HG02763 (cell line): ENCODE measurements around the gene SLC25A10.

ENCODE experiments used
- ATAC-seq: cut with Tn5 transposase; IDR thresholded peaks from one replicate; pipeline ENCODE4 v1.9.1; 2021; ENCODE audit warnings: mild to moderate bottlenecking, moderate library complexity; ENCODE audit not compliant: unreplicated experiment

The SLC25A10 gene

GRCh38 chr17:81705518-81706231 lies 6.4 kb upstream of the SLC25A10 start:
- ATAC-seq, result no peak

GRCh38 chr17:81706232-81706611 lies 5.9 kb upstream of the SLC25A10 start:
- ATAC-seq, result no peak

GRCh38 chr17:81706757-81707624 lies 5.1 kb upstream of the SLC25A10 start:
- ATAC-seq, result no peak

- ATAC-seq, result no peak
Measured at GRCh38 chr17:81707725-81708646, 4.1 kb upstream of the SLC25A10 start.

GRCh38 chr17:81708739-81709185 lies 3.3 kb upstream of the SLC25A10 start:
- no peak for ATAC-seq

GRCh38 chr17:81710514-81711308 lies 1.4 kb upstream of the SLC25A10 start:
- no peak for ATAC-seq

GRCh38 chr17:81712468-81713003 lies 452 bp downstream of the SLC25A10 start:
- ATAC-seq, result no peak

GRCh38 chr17:81713004-81713555 lies 996 bp downstream of the SLC25A10 start:
- no peak for ATAC-seq

- ATAC-seq, result no peak
Measured at GRCh38 chr17:81713556-81714411, 1.7 kb downstream of the SLC25A10 start.

GRCh38 chr17:81714412-81715106 lies 2.5 kb downstream of the SLC25A10 start:
- no peak for ATAC-seq

- ATAC-seq, result no peak
Measured at GRCh38 chr17:81715107-81715871, 3.2 kb downstream of the SLC25A10 start.

GRCh38 chr17:81715872-81716673 lies 4.0 kb downstream of the SLC25A10 start:
- no peak for ATAC-seq

GRCh38 chr17:81716674-81716996 lies 4.6 kb downstream of the SLC25A10 start:
- no peak for ATAC-seq

GRCh38 chr17:81717049-81717765 lies 5.1 kb downstream of the SLC25A10 start:
- ATAC-seq, result no peak

- no peak for ATAC-seq
Measured at GRCh38 chr17:81717766-81718089, 5.6 kb downstream of the SLC25A10 start.
